Panc1 (cell line): ENCODE results near the gene CEP131. TPM values are rescaled to one million over a fixed set of nuclear protein-coding genes. Genes with fewer than 3 reads are reported as not detected.
A peak's percentile ranks its signal among the peaks of the same experiment; 100 is the strongest.

Experiments
- ATAC-seq: fragments of 200-7000 bp; cut with Tn5 transposase; 2 replicates; pipeline ENCODE4 v1.9.1; 2020; ENCODE audit warnings: mild to moderate bottlenecking, moderate library complexity
- BruUV-seq: library from RNA; stranded (reverse); fragments of 400-500 nt; replicated peaks from 2 replicates; lab custom pipeline; 2021; lab: Mats Ljungman, UMichigan
- CTCF ChIA-PET: fragments of 300-600 bp; sonication (Branson Sonifier 250); formaldehyde crosslinking; loops from one replicate; lab custom pipeline; 2022; ENCODE audit warnings: antibody characterized with exemption; lab: Charles Lee
- POLR2A ChIA-PET: fragments of 300-600 bp; sonication (Branson Sonifier 250); formaldehyde crosslinking; loops from one replicate; lab custom pipeline; 2022; ENCODE audit warnings: antibody characterized with exemption; lab: Charles Lee
- DNase-seq: peaks from one replicate; pipeline ENCODE4 v3.0.0-alpha.2; 2010; ENCODE audit warnings: low read depth, low spot score
- H3K27ac ChIP-seq: 2 replicates; pipeline ENCODE4 v1.5.1; 2011; ENCODE audit warnings: mild to moderate bottlenecking, low read length, inconsistent platforms
- H3K27me3 ChIP-seq: fragments of 200-500 bp; sonication (Bioruptor generic); 2 replicates; pipeline ENCODE4 v1.6.0; 2014; ENCODE audit warnings: low read length, inconsistent platforms; ENCODE audit not compliant: control insufficient read depth, insufficient read depth
- H3K36me3 ChIP-seq: fragments of 200-500 bp; sonication (Bioruptor generic); 2 replicates; pipeline ENCODE4 v1.5.1; 2014; ENCODE audit warnings: inconsistent platforms, mild to moderate bottlenecking, low read length, moderate library complexity; ENCODE audit not compliant: control insufficient read depth, insufficient read depth
- H3K4me1 ChIP-seq: 2 replicates; pipeline ENCODE4 v1.5.1; 2011; ENCODE audit warnings: inconsistent platforms, mild to moderate bottlenecking, low read length, moderate library complexity; ENCODE audit not compliant: control insufficient read depth, insufficient read depth
- H3K4me3 ChIP-seq, 2 experiments: 2 replicates each; pipeline ENCODE4 v1.5.1; 2011 to 2012; ENCODE audit warnings: low read depth in 2 of 2, low read length in 2 of 2, mild to moderate bottlenecking in 2 of 2, inconsistent platforms in 1 of 2, moderate library complexity in 1 of 2
- H3K9me3 ChIP-seq: fragments of 200-500 bp; sonication (Bioruptor generic); 2 replicates; pipeline ENCODE4 v1.5.1; 2014; ENCODE audit warnings: low read depth, mild to moderate bottlenecking, inconsistent platforms, low read length, moderate library complexity; ENCODE audit not compliant: control insufficient read depth, insufficient read depth
- POLR2AphosphoS5 ChIP-seq: IDR thresholded peaks from 2 replicates; pipeline ENCODE4 v1.6.1; 2012; ENCODE audit warnings: mild to moderate bottlenecking, low read depth, low read length, moderate library complexity
- SIN3A ChIP-seq: IDR thresholded peaks from 2 replicates; pipeline ENCODE4 v1.6.1; 2012; ENCODE audit warnings: low read depth, mild to moderate bottlenecking, low read length, moderate library complexity, borderline replicate concordance; ENCODE audit not compliant: insufficient read depth
- TCF7L2 ChIP-seq: IDR thresholded peaks from 2 replicates; pipeline ENCODE4 v1.6.1; 2011; ENCODE audit warnings: mild to moderate bottlenecking, low read depth, low read length, inconsistent platforms
- in situ Hi-C: cut with HindIII; loops from 2 replicates; pipeline ENCODE4 v1.10.0; 2016; ENCODE audit warnings: low sequenced_read_pairs, low pct_unique_long_range_greater_than_20kb
- intact Hi-C: fragments of 100-400 bp; cut with micrococcal nuclease; formaldehyde crosslinking; loops from one replicate; pipeline ENCODE4 v1.10.0; 2022; ENCODE audit not compliant: unreplicated experiment
- total RNA-seq: library from RNA; stranded (reverse); gene quantifications from one replicate; pipeline ENCODE4 v1.2.1, GENCODE V29; 2021; ENCODE audit not compliant: unreplicated experiment
- TF ChIP-seq, protein P1 (sequence below), 2 experiments: IDR thresholded peaks; 2 replicates each; pipeline ENCODE4 v1.6.1; 2011 to 2012; ENCODE audit warnings: low read depth in 2 of 2, control low read depth in 1 of 2, low read length in 1 of 2, mild to moderate bottlenecking in 1 of 2, moderate library complexity in 1 of 2; ENCODE audit not compliant: insufficient read depth in 1 of 2
- TF ChIP-seq, protein P2 (sequence below): fragments of 450-650 bp; IDR thresholded peaks from 2 replicates; pipeline ENCODE4 v1.5.1; 2017; ENCODE audit warnings: mild to moderate bottlenecking

CEP131 gene
- total RNA-seq, 1 experiment from 2014 or later: 26.0 TPM

DNA sequence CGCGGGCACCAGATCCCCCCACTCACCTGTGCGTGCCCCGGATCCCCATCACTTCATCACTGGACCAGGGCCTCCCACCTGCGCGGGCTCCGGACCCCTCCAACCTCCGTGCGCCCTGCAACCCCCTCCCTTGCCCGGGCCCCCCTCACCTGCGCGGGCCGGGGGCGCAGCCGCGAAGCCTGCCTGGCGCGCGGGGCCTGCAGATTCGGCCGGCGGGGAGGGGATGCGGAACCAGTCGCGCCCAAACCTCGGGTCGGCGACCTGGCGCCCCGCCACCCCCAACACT, 202 bp downstream of the CEP131 start:
- H3K4me3 ChIP-seq: peak overlapping the region; percentile 76 to 81
- TF ChIP-seq TCF7L2: no peak
- 0 out of 2 replicates have a peak, but pooled peaks have one; percentile 65 for TF ChIP-seq SIN3A
- intact Hi-C loops (no loop called here), in situ Hi-C loops (no loop called here)
- no TSS peak for BruUV-seq
- POLR2A ChIA-PET: interaction anchor here (0.6 to 1.2 kb wide), 7 partner anchors 17 to 403 kb away, joined by 3 to 18 read pairs (median 4); partner anchors contain the start of genes NDUFAF8 and TEPSIN
- CTCF ChIA-PET: interaction anchor here (0.6 to 1.2 kb wide), 4 partner anchors 22 to 351 kb away, joined by 4 to 17 read pairs (median 6); no protein-coding TSS in a partner anchor
- no peaks in the 10 kb centered on the region for H3K27me3 ChIP-seq
- ATAC-seq (peak; percentile 0; the same call in 1 of the 2 replicates), DNase-seq (no peak)
- peak overlapping the region; percentile 65 for H3K27ac ChIP-seq
- no peaks in the 10 kb centered on the region for H3K9me3 ChIP-seq
- H3K4me1 ChIP-seq: peaks cover 13% of the 10 kb centered on the region
- no peaks in the 10 kb centered on the region for H3K36me3 ChIP-seq

DNA sequence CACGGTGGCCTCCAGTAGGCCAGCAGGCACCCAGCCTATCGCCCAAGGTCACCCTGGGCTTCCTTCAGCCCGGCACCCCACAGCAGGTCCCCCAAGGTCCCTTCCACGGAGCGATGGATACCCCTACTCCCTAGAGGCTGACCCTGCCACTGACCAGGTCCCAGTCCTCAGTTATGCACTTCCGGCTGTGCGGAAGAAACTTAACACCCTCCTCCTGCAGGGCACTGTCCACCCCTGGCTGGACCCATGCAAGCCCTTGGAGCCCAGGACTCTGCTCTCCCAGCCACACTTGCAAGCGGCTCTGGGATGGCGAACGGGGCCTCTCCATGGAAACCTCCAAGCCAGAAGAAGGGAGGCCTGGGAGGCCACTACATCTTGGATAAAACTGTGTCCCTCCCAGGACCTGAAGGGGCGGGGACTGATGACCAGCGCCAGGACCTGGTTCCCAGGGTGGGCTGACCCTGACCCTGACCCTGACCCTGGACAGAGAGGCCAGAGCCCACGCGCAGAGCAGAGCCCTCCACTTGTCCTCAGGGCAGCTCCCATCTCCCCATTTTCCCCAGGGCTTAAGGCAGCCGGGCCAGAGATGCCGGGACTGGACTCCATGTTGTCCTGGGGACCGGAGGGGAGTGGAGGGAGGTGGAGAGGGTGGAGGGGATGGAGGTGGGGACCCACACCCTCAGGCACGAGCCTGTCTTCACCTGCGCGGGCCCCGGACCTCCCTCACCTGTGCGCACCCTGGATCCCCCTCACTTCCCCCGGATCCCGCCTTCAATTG, 734 bp downstream of the CEP131 start:
- no peaks in the 10 kb centered on the region for H3K36me3 ChIP-seq
- intact Hi-C loops (no loop called here), in situ Hi-C loops (no loop called here)
- no TSS peak for BruUV-seq
- TF ChIP-seq POLR2AphosphoS5 (no peak), TCF7L2 (no peak), SIN3A (0 out of 2 replicates have a peak, but pooled peaks have one; percentile 17)
- TF ChIP-seq, protein P1, sequence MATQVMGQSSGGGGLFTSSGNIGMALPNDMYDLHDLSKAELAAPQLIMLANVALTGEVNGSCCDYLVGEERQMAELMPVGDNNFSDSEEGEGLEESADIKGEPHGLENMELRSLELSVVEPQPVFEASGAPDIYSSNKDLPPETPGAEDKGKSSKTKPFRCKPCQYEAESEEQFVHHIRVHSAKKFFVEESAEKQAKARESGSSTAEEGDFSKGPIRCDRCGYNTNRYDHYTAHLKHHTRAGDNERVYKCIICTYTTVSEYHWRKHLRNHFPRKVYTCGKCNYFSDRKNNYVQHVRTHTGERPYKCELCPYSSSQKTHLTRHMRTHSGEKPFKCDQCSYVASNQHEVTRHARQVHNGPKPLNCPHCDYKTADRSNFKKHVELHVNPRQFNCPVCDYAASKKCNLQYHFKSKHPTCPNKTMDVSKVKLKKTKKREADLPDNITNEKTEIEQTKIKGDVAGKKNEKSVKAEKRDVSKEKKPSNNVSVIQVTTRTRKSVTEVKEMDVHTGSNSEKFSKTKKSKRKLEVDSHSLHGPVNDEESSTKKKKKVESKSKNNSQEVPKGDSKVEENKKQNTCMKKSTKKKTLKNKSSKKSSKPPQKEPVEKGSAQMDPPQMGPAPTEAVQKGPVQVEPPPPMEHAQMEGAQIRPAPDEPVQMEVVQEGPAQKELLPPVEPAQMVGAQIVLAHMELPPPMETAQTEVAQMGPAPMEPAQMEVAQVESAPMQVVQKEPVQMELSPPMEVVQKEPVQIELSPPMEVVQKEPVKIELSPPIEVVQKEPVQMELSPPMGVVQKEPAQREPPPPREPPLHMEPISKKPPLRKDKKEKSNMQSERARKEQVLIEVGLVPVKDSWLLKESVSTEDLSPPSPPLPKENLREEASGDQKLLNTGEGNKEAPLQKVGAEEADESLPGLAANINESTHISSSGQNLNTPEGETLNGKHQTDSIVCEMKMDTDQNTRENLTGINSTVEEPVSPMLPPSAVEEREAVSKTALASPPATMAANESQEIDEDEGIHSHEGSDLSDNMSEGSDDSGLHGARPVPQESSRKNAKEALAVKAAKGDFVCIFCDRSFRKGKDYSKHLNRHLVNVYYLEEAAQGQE (IDR thresholded peaks at IDR 0.05; ENCODE audit: insufficient read depth in 1 of 2, low read depth in 2 of 2, low read length in 1 of 2): no peak
- TF ChIP-seq, protein P2, sequence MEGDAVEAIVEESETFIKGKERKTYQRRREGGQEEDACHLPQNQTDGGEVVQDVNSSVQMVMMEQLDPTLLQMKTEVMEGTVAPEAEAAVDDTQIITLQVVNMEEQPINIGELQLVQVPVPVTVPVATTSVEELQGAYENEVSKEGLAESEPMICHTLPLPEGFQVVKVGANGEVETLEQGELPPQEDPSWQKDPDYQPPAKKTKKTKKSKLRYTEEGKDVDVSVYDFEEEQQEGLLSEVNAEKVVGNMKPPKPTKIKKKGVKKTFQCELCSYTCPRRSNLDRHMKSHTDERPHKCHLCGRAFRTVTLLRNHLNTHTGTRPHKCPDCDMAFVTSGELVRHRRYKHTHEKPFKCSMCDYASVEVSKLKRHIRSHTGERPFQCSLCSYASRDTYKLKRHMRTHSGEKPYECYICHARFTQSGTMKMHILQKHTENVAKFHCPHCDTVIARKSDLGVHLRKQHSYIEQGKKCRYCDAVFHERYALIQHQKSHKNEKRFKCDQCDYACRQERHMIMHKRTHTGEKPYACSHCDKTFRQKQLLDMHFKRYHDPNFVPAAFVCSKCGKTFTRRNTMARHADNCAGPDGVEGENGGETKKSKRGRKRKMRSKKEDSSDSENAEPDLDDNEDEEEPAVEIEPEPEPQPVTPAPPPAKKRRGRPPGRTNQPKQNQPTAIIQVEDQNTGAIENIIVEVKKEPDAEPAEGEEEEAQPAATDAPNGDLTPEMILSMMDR: no peak
- peaks cover 13% of the 10 kb centered on the region for H3K4me1 ChIP-seq
- ATAC-seq (peak; percentile 8; the same call in 1 of the 2 replicates), DNase-seq (no peak)
- peak overlapping the region; percentile 65 for H3K27ac ChIP-seq
- ChIA-PET POLR2A (interaction anchor here (0.6 to 1.2 kb wide), 3 partner anchors 17 to 178 kb away, joined by 3 to 4 read pairs (median 4); partner anchors contain the start of genes NDUFAF8 and TEPSIN), CTCF (interaction anchor here (0.6 to 1.2 kb wide), 4 partner anchors 22 to 350 kb away, joined by 4 to 17 read pairs (median 6); no protein-coding TSS in a partner anchor)
- peak overlapping the region; percentile 76 to 81 for H3K4me3 ChIP-seq
- H3K9me3 ChIP-seq: no peaks in the 10 kb centered on the region
- no peaks in the 10 kb centered on the region for H3K27me3 ChIP-seq
